Measurements from ENCODE around the gene CCT5. TPM values are rescaled to one million over a fixed set of nuclear protein-coding genes. Genes with fewer than 3 reads are reported as not detected.

Gene CCT5
- polyA plus RNA-seq, 1 of the 3 experiments (the other 2 are of a cell fraction): 378 TPM

Small RNAs within 50 kb of the gene (small RNA-seq; reads per million reads assigned to genes)
- gene RF00019: 0 reads per million in 7 experiments

Other genes with a start within 250 kb of the CCT5 start
- gene ATPSCKMT, start 392 bp upstream of the CCT5 start, polyA plus RNA-seq (2012; rRNA removed): 16.6 and 31.9 TPM in 2 replicates
- 42.9 and 61.0 TPM in 2 replicates for gene CMBL, start 57.6 kb downstream of the CCT5 start, polyA plus RNA-seq (2012; rRNA removed)
- 52.4 and 98.0 TPM in 2 replicates for gene MARCHF6, start 103.4 kb downstream of the CCT5 start, polyA plus RNA-seq (2012; rRNA removed)
- gene ROPN1L, start 191.6 kb downstream of the CCT5 start, polyA plus RNA-seq (2012; rRNA removed): 0.31 and 0.58 TPM in 2 replicates